NT2/D1 (cell line): ENCODE results near the gene CAMTA1.

ENCODE experiments used
- SUZ12 ChIP-seq: IDR thresholded peaks from 2 replicates; pipeline ENCODE4 v1.6.1; 2011; ENCODE audit not compliant: insufficient read length, insufficient read depth; ENCODE audit errors: extremely low read depth
- YY1 ChIP-seq: IDR thresholded peaks from 2 replicates; pipeline ENCODE4 v1.6.1; 2011; ENCODE audit not compliant: insufficient read length, insufficient read depth
- ZNF274 ChIP-seq: IDR thresholded peaks from 2 replicates; pipeline ENCODE4 v1.6.1; 2011; ENCODE audit warnings: mild to moderate bottlenecking, low read depth, low read length

- TF ChIP-seq SUZ12 (no peak), ZNF274 (no peak), YY1 (no peak)
Observed at GRCh38 chr1:7732331-7732730, 947.1 kb downstream of the CAMTA1 start.
